Lung microvascular endothelial cell (primary cell): ENCODE data around the gene ABCG8. TPM values are rescaled to one million over a fixed set of nuclear protein-coding genes. Genes with fewer than 3 reads are reported as not detected.
"Not testable (repeated sequence)": the region's sequence is repeated elsewhere in the genome, so short reads cannot be mapped to it uniquely, and the experiment has no call there.

ENCODE experiments used
- DNase-seq, 2 donors: peaks; one replicate each; pipeline versions ENCODE4 v3.0.0 to v3.0.0-alpha.2; 2010; ENCODE audit warnings: low read depth in 2 of 2
- total RNA-seq: library from RNA; depleted of rRNA; stranded (reverse); fragments of >200 nt; gene quantifications from 2 replicates; pipeline ENCODE4 v1.2.1, GENCODE V29; 2014

The ABCG8 gene
- total RNA-seq, 1 donor from 2014 or later = not detected

- not testable (repeated sequence) for DNase-seq
Observed at GRCh38 chr2:43911136-43911790, 72.5 kb downstream of the ABCG8 start.

DNA sequence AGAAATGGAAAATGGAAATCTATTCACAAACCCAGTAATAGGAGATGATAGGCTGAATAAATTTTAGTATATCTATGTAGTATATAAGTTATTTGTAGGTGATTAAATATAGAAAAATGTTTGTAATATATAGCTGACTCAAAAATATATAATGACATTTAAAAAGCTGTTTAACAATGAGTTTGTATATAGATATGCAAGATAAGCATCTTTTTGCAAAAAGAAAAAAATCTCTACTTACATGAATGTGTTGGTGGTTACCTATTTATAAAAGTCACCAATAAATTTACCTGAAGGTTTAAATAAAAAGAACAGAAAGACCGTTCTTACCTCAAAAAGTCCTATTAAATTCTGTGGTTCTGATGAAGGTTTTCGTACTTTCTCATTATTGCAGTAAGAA, 85.7 kb downstream of the ABCG8 start:
- no peak for DNase-seq

GRCh38 chr2:43925431-43925830, 86.7 kb downstream of the ABCG8 start:
- DNase-seq = no peak

- no peak for DNase-seq
Observed at GRCh38 chr2:43927442-43927841, 88.7 kb downstream of the ABCG8 start.

DNA sequence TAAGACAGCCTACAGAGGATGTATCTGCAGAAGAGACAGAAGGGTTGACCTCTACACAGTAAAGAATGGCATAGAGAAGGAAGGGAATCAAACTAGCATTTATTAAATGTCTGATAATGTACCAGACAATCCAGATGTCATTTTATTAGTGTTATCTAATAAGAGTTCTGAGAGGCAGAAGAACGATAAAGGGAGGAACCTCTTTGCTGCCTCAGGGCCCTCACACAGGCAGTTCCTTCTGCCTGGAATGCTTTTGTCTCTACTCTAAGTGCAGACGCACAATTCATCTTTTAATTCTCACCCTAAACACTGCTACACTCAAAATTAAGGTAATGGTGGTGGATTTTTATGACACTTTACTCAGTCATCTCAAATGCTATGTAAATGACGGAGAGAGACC, 92.5 kb downstream of the ABCG8 start:
- no peak for DNase-seq

Other genes with a start within 250 kb of the ABCG8 start
- 13.9 and 22.8 TPM in 2 replicates for gene THADA, start 242.9 kb upstream of the ABCG8 start, total RNA-seq
- under 0.01 TPM in 1 of 2 replicates, not detected in the other for gene PLEKHH2, start 201.7 kb upstream of the ABCG8 start, total RNA-seq
- gene C1GALT1C1L, start 162.5 kb upstream of the ABCG8 start, total RNA-seq = not detected in 2 replicates
- 6.5 and 7.6 TPM in 2 replicates for gene DYNC2LI1, start 64.9 kb upstream of the ABCG8 start, total RNA-seq
- not detected in 2 replicates for gene ABCG5, start 132 bp upstream of the ABCG8 start, total RNA-seq
- 40.1 and 40.5 TPM in 2 replicates for gene LRPPRC, start 157.0 kb downstream of the ABCG8 start, total RNA-seq